Measurements from ENCODE around the gene AUP1.

GRCh38 chr2:74540291-74540690 is 10.8 kb upstream of the AUP1 start:
- TF ChIP-seq CTCF (IDR thresholded peaks at IDR 0.05) (no peak), EP300 (IDR thresholded peaks at IDR 0.05; ENCODE audit: low read depth) (no peak), POLR2A (IDR thresholded peaks at IDR 0.05) (no peak), POLR2AphosphoS5 (IDR thresholded peaks at IDR 0.05) (no peak)

All from transverse colon (tissue), 4 donors.